Tibial nerve (tissue), 4 donors: Measurements from ENCODE around the gene TIGIT.

Source experiments
- CTCF ChIP-seq, 5 experiments: fragments of 200-600 bp in 3 of 5; fragments of 450-650 bp in 2 of 5; sonication (generic) in 3 of 5; IDR thresholded peaks; one replicate each; pipeline ENCODE4 v1.5.1; 2016 to 2019; ENCODE audit warnings: antibody characterized with exemption in 5 of 5, mild to moderate bottlenecking in 3 of 5, moderate library complexity in 2 of 5
- EP300 ChIP-seq, 2 donors: sonication (generic); formaldehyde crosslinking; IDR thresholded peaks; one replicate each; pipeline ENCODE4 v1.6.1; 2017; ENCODE audit warnings: antibody characterized with exemption in 2 of 2, mild to moderate bottlenecking in 1 of 2
- POLR2A ChIP-seq, 2 donors: fragments of 450-650 bp; IDR thresholded peaks; one replicate each; pipeline ENCODE4 v1.6.1; 2017; ENCODE audit warnings: antibody characterized with exemption in 2 of 2, mild to moderate bottlenecking in 2 of 2, moderate library complexity in 2 of 2

- TF ChIP-seq CTCF (IDR thresholded peaks at IDR 0.05) (no peak), POLR2A (IDR thresholded peaks at IDR 0.05) (no peak), EP300 (IDR thresholded peaks at IDR 0.05) (no peak)
Observed at GRCh38 chr3:114308830-114309229, 15.0 kb downstream of the TIGIT start.
